Fibroblast of pulmonary artery (primary cell): ENCODE data around the gene NPLOC4.
"Not testable (repeated sequence)": the region's sequence is repeated elsewhere in the genome, so short reads cannot be mapped to it uniquely, and the experiment has no call there.

Experiments used
- DNase-seq: peaks from one replicate; pipeline ENCODE4 v3.0.0-alpha.2; 2010; ENCODE audit warnings: low read depth
- H3K4me3 ChIP-seq: replicated peaks from 2 replicates; pipeline ENCODE4 v1.5.1; 2011; ENCODE audit warnings: low read depth, mild to moderate bottlenecking, control low read depth, low read length, moderate library complexity
- CTCF ChIP-seq: IDR thresholded peaks from 2 replicates; pipeline ENCODE4 v1.5.1; 2011; ENCODE audit warnings: mild to moderate bottlenecking, control low read depth, low read length, inconsistent platforms; ENCODE audit errors: missing control alignments

NPLOC4 gene

GRCh38 chr17:81590121-81590520, 46.8 kb downstream of the NPLOC4 start:
- H3K4me3 ChIP-seq, result no peak overlapping the region
- no peak for DNase-seq
- no peak for TF ChIP-seq CTCF

DNA sequence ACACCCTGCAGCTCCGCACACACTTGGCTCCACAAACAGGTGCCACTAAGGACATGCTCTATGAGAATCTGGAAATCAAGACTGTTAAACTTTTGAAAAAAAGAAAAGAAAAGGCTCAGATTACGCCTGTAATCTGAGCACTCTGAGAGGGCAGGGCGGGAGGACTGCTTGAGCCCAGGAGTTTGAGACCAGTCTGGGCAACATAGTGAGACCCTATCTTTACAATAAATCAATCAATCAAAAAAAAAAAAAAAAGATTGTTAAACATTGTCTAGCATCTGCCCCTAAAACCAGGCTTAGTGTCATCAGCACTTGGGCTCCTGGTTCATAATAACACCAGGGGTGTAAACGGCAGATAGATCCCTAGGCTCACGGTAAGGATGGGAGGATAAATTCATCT, 47.3 kb downstream of the NPLOC4 start:
- DNase-seq, result no peak
- TF ChIP-seq CTCF, result no peak
- no peak overlapping the region for H3K4me3 ChIP-seq

- DNase-seq, result no peak
- TF ChIP-seq CTCF, result no peak
- no peak overlapping the region for H3K4me3 ChIP-seq
These were observed 50.8 kb downstream of the NPLOC4 start for GRCh38 chr17:81586096-81586495.

GRCh38 chr17:81584771-81585170, 52.1 kb downstream of the NPLOC4 start:
- not testable (repeated sequence) for H3K4me3 ChIP-seq, DNase-seq

GRCh38 chr17:81583589-81584342, 53.1 kb downstream of the NPLOC4 start:
- H3K4me3 ChIP-seq, result no peak overlapping the region
- TF ChIP-seq CTCF, result no peak
- DNase-seq, result no peak

- TF ChIP-seq CTCF, result no peak
- H3K4me3 ChIP-seq, result no peak overlapping the region
- no peak for DNase-seq
These were observed 54.2 kb downstream of the NPLOC4 start for GRCh38 chr17:81582749-81583148.

DNA sequence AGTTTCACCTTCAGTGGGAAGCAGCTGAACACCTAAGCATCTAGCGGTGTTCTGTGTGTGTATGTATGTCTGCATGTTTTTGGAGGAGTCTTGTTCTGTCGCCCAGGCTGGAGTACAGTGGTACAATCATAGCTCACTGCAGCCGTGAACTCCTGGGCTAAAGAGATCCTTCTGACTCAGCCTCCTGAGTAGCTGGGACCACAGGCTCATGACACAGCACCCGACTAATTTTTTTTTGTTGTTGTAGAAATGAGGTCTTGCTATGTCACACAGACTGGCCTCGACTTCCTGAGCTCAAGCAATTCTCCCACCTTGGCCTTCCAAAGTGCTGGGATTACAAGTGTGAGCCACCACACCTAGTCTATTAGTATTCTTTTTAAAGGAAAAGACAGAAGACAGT, 54.6 kb downstream of the NPLOC4 start:
- no peak for TF ChIP-seq CTCF
- peak; percentile 30 for DNase-seq

More for the DNA sequence above, 54.6 kb downstream of the NPLOC4 start:
- H3K4me3 ChIP-seq, result no peak overlapping the region
